HL-60 (cell line): ENCODE data around the gene ADD1.

ENCODE experiments used
- CTCF ChIP-seq: IDR thresholded peaks from one replicate; pipeline ENCODE4 v1.5.1; 2011; ENCODE audit warnings: low read length, control low read depth, inconsistent platforms; ENCODE audit not compliant: insufficient read depth
- POLR2AphosphoS5 ChIP-seq: IDR thresholded peaks from 2 replicates; pipeline ENCODE4 v1.6.1; 2012; ENCODE audit warnings: low read depth

- no peak for TF ChIP-seq CTCF
- TF ChIP-seq POLR2AphosphoS5, result no peak
Measured at GRCh38 chr4:2870082-2870481, 26.4 kb downstream of the ADD1 start.
